DMS 273 treated with DMSO at 0.1 percent for 48 hours (cell line): ENCODE measurements around the gene BCAS3.

Source experiments
- DNase-seq: peaks from one replicate; lab custom pipeline; 2025; lab: John Stamatoyannopoulos, UW

Gene BCAS3

GRCh38 chr17:61157246-61157886 lies 479.7 kb downstream of the BCAS3 start:
- DNase-seq: peak; percentile 62

GRCh38 chr17:61158376-61158775 lies 480.7 kb downstream of the BCAS3 start:
- DNase-seq: no peak

GRCh38 chr17:61159221-61159814 lies 481.7 kb downstream of the BCAS3 start:
- DNase-seq: no peak

- no peak for DNase-seq
Observed at GRCh38 chr17:61160204-61160603, 482.6 kb downstream of the BCAS3 start.

- DNase-seq: no peak
Observed at GRCh38 chr17:61160789-61161445, 483.3 kb downstream of the BCAS3 start.

- no peak for DNase-seq
Observed at GRCh38 chr17:61161615-61162134, 484.0 kb downstream of the BCAS3 start.

- no peak for DNase-seq
Observed at GRCh38 chr17:61164517-61164916, 486.9 kb downstream of the BCAS3 start.

- DNase-seq: no peak
Observed at GRCh38 chr17:61167075-61167474, 489.4 kb downstream of the BCAS3 start.

- no peak for DNase-seq
Observed at GRCh38 chr17:61168506-61168905, 490.9 kb downstream of the BCAS3 start.

GRCh38 chr17:61174310-61174709 lies 496.7 kb downstream of the BCAS3 start:
- no peak for DNase-seq

GRCh38 chr17:61175298-61176142 lies 497.9 kb downstream of the BCAS3 start:
- no peak for DNase-seq

- no peak for DNase-seq
Observed at GRCh38 chr17:61177351-61177750, 499.7 kb downstream of the BCAS3 start.

GRCh38 chr17:61178284-61178683 lies 500.6 kb downstream of the BCAS3 start:
- DNase-seq: no peak

- DNase-seq: no peak
Observed at GRCh38 chr17:61179380-61179806, 501.7 kb downstream of the BCAS3 start.

- no peak for DNase-seq
Observed at GRCh38 chr17:61183793-61184192, 506.1 kb downstream of the BCAS3 start.

GRCh38 chr17:61185385-61185784 lies 507.7 kb downstream of the BCAS3 start:
- DNase-seq: no peak

GRCh38 chr17:61187038-61187437 lies 509.4 kb downstream of the BCAS3 start:
- no peak for DNase-seq

- DNase-seq: no peak
Observed at GRCh38 chr17:61188081-61188480, 510.4 kb downstream of the BCAS3 start.

GRCh38 chr17:61189968-61190367 lies 512.3 kb downstream of the BCAS3 start:
- DNase-seq: no peak

GRCh38 chr17:61196302-61196704 lies 518.7 kb downstream of the BCAS3 start:
- DNase-seq: no peak

GRCh38 chr17:61196799-61197198 lies 519.1 kb downstream of the BCAS3 start:
- no peak for DNase-seq
